Measurements from ENCODE around the gene TTLL10.

The TTLL10 gene

GRCh38 chr1:1226566-1227362 is 53.1 kb downstream of the TTLL10 start:
- no peak for DNase-seq

DNA sequence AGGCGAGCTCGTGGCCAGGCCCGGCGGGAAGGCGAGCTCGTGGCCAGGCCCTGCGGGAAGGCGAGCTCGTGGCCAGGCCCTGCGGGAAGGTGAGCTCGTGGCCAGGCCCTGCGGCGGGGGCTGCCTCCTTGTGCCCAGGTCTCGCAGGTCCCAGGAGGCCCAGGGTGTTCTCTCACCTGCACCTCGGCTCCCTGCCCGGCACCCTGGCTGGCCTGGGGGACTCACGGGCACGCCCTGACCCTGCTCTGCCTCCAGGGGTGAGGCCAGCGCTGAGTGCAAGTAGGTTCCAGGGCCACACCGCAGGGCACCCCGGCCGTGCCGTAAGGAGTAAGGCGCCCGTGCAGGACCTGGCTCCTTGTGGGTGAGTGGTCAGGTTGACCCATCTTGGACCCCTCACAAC is 53.7 kb downstream of the TTLL10 start:
- DNase-seq = no peak

DNA sequence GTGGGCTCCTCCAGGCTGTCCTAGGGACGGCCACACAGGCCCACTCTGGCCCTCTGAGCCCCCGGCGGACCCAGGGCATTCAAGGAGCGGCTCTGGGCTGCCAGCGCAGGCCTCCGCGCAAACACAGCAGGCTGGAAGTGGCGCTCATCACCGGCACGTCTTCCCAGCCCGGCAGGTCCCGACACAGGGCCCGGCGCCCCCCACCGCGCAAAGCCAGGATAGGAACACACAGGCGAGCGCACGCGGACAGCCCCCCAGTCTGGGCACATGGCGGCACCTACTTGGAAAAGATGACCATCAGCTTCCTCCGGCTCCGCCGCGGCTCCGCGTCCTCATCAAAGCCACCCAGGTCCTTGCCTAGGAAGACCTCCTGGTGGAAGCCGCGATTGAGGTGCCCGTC is 54.5 kb downstream of the TTLL10 start:
- no peak for DNase-seq

DNA sequence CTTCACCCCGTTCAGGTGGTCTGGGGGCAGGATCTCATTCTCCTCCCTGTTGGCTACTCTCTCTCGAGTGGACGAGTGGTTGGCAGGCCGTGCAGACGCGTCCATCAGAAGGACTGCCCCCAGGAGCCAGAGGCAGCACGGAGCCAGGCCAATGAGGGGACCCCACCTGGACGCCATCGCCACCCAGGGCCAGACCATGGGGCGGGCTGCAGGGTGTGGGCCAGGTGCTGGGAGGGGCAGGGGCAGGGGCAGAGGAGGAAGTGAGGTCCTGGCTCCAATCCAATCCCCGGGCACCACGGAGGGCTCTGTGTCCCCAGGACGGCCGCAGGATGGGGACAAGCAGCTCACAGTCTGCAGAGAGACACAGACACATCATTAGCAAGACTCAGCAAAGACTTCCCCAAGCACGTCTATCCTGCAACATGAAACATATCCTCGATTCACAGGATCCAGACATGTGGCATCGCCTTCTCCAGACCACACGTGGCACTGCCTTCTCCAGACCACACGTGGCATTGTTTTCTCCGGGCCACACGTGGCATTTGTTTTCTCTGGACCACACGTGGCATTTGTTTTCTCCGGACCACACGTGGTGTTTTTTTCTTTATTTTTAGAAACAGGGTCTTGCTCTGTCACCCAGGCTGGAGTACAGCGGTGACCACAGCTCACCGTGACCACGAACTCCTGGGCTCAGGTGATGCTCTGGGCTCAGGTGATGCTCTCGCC is 55.1 kb downstream of the TTLL10 start:
- DNase-seq = no peak

DNA sequence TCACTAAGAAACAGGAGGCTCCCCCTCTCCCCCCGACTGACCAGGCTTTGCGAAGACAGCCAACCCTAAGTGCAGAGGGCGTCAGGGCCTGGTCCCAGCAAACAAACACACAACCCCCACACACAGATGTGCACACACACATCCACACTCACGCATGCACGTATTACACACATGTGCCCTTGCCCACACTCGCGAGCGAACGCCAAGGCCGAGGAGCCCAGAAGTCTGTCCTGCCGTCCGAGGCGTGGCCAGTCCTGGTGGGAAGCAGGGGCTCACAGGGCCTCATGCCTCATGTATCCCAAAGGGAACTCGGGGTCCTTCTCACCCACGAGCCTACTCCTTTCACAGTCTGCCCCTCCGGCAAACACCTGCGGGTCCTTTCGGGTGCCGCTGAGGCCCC is 56.1 kb downstream of the TTLL10 start:
- no peak for DNase-seq

GRCh38 chr1:1230656-1231399 is 57.1 kb downstream of the TTLL10 start:
- no peak for DNase-seq

- peak; percentile 96 for DNase-seq
These were observed 57.9 kb downstream of the TTLL10 start, which contains the start of gene SDF4 for GRCh38 chr1:1231400-1232207. TSS of gene SDF4 (minus strand) at chr1:1232001. CDS start at chr1:1228772, 3,229 bp downstream.

- no peak for DNase-seq
These were observed 58.6 kb downstream of the TTLL10 start, which contains the start of gene B3GALT6 for GRCh38 chr1:1232208-1232795. TSS of gene B3GALT6 (plus strand) at chr1:1232237. CDS start at chr1:1232279, 42 bp downstream.

DNA sequence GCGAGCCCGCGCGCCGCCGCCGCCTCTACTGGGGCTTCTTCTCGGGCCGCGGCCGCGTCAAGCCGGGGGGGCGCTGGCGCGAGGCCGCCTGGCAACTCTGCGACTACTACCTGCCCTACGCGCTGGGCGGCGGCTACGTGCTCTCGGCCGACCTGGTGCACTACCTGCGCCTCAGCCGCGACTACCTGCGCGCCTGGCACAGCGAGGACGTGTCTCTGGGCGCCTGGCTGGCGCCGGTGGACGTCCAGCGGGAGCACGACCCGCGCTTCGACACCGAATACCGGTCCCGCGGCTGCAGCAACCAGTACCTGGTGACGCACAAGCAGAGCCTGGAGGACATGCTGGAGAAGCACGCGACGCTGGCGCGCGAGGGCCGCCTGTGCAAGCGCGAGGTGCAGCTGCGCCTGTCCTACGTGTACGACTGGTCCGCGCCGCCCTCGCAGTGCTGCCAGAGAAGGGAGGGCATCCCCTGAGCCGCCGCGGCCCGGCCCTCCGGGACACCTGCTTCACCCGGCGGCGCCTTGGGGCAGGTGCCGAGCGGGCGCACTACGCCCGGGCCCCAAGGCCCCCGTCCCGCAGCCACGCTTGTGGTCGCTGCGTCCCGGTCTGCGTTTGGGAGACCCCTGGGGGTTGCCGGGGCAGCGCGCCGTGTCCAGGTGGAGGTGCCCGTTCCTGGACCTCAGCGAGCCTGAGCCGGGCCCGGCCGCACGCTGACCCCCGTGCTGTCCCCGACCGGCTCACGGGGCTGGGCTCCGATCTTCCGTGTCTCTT is 59.3 kb downstream of the TTLL10 start:
- DNase-seq = no peak

GRCh38 chr1:1233567-1233892 is 59.9 kb downstream of the TTLL10 start:
- DNase-seq = no peak

- DNase-seq = no peak
These were observed 60.6 kb downstream of the TTLL10 start for GRCh38 chr1:1234180-1234808.

DNA sequence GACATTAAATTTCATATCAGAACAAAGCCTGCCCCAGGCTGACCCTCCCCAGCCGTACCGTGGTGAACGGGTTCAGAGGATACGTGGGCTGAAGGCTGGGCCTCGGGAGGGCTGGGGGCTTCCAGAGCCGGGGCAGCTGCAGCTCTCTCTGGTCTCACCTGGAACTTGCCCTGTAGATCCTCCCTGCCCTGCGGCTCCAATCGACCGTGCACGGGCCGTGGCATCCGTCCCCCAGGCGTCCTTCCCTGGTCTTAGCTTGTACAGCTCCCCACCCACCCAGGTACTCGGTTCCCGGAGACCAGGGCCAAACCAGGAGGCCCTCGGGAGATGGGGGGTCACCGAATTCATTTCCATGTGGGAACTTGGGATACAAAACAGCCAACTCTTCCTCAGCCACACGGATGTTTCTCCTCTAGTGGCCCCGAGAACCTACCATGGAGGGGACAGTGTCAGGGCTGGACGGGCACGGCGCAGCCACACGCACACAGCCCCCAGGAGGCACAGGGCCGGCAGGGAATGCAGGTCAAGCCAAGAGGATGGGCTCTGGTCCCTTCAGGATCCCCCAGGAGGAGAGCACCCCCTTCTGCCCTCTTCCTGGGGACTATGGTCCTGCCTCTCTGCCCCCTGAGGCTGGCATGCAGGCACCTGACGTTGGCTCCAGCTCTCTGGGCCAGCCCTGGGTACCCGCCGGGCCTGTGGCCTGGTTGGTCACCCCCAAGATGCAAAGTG is 61.5 kb downstream of the TTLL10 start:
- DNase-seq = no peak

- no peak for DNase-seq
These were observed 62.6 kb downstream of the TTLL10 start for GRCh38 chr1:1236176-1236763.

GRCh38 chr1:1236945-1237873 is 63.5 kb downstream of the TTLL10 start:
- DNase-seq = no peak

DNA sequence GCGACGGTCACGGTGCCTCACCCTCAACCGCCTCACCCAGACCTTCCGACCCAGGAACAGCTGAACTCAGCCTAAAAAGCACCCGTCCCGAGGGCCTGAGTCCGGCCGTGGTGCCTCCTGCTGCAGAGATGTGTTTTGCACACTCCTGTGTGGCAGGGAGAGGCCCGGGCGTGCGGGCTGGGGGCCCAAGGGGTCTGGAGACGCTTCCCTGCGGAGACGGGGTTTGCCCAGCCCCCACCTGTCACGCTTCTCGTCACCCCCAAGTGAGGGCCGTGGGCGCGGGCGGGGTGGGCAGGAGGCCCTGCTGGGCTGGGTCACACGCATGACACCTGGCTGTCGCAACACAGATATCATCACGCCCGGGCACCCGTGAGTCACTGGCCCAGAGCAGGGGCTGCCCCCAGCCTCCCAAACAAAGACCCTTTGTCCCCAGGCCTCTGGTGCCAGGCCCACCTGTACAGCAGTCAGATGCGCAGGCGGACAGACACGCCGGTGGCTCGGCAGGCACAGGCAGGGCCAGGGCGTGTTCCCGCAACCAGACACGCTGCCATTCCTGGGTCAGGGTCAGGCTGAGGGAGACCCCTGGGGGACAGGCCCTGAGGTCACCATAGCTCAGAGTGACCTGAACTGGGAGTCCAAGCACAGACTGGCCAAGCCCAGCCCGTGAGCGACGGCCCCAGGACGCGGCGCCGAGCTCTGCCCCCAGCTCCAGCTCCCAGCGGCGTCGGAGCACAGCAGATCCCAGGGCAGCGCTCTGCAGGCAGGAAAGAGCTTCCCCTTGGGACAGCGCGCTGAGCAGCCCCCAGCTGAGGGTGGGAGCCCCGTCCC is 64.4 kb downstream of the TTLL10 start:
- DNase-seq = no peak

DNA sequence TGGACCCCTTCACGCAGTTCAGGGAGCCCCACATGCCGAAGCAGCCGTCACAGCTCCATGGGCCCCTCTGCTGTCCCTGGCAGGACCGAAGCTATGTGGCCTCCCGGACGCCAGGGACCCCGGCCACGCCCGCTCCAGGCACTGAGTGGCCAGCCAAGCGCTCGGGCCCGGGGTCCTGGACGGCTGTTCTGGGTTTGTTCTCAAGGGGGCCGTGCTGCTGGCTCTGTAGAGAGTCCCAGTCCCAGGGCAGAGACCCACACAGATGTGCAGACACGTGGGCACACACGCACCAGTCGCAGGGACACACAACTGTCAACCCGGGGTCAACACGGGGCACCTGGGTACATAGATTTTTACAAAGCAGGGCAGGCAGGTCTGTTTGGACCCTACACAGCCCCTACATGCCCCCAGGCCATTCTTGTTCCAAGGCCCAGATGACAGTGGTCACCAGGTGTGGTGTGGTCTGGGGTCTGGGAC is 65.1 kb downstream of the TTLL10 start:
- no peak for DNase-seq

- DNase-seq = no peak
These were observed 65.5 kb downstream of the TTLL10 start for GRCh38 chr1:1239227-1239613.

All from activated CD4-positive, alpha-beta T cell treated with anti-CD3 and anti-CD28 coated beads, Interleukin-2, amount 50 U/mL, for 1 hour (primary cell).